ENCODE data around the gene ALMS1. TPM values are rescaled to one million over a fixed set of nuclear protein-coding genes. Genes with fewer than 3 reads are reported as not detected.

Gene ALMS1
- total and polyA plus RNA-seq, 2 of the 4 experiments (the other 2 are of a cell fraction), result 20.8 to 52.8 TPM

GRCh38 chr2:73516033-73516432 lies 130.4 kb downstream of the ALMS1 start:
- no peak overlapping the region for H2BK20ac ChIP-seq (ENCODE audit: low read depth, low read length)
- no peak overlapping the region for H3K27ac ChIP-seq (ENCODE audit: insufficient read depth, low read length)
- no peak overlapping the region for H3K23ac ChIP-seq (ENCODE audit: low read depth, low read length)
- WGBS, 2 experiments (ENCODE audit: extremely low coverage in 2 of 2, insufficient read length in 1 of 2), result no CpG with 5 or more reads among the region's 1 CpG
- no peaks in the 10 kb centered on the region for H3K36me3 ChIP-seq (ENCODE audit: control insufficient read depth, insufficient read depth, low read length)
- H3K14ac ChIP-seq (replicated peaks; ENCODE audit: low read depth, low read length), result no peak overlapping the region
- H2AK9ac ChIP-seq (replicated peaks; ENCODE audit: low read depth, low read length, poor library complexity), result no peak overlapping the region
- no peak overlapping the region for H3K4me3 ChIP-seq (ENCODE audit: insufficient read depth, low read depth, low read length)
- no peak overlapping the region for H2AFZ ChIP-seq (replicated peaks; ENCODE audit: low read length, poor library complexity)
- H3K27me3 ChIP-seq (ENCODE audit: control insufficient read depth, insufficient read depth, low read length), result no peaks in the 10 kb centered on the region
- H4K20me1 ChIP-seq (ENCODE audit: insufficient read depth, low read length), result no peaks in the 10 kb centered on the region
- POLR2A ChIA-PET (ENCODE audit: unreplicated experiment), result no interaction called here
- H4K5ac ChIP-seq (ENCODE audit: low read depth, low read length), result no peak overlapping the region
- no peak overlapping the region for H3K18ac ChIP-seq (ENCODE audit: low read depth, low read length)
- H4K91ac ChIP-seq (ENCODE audit: insufficient read depth, low read depth, low read length), result no peak overlapping the region
- H2BK5ac ChIP-seq (ENCODE audit: low read depth, low read length, poor library complexity, severe bottlenecking), result no peak overlapping the region
- no peak overlapping the region for H2BK15ac ChIP-seq (ENCODE audit: low read depth, low read length)
- TF ChIP-seq RAD21 (IDR thresholded peaks at IDR 0.05; ENCODE audit: low read length) (no peak), BHLHE40 (IDR thresholded peaks at IDR 0.05; ENCODE audit: low read depth, low read length) (no peak), MAFK (IDR thresholded peaks at IDR 0.05; ENCODE audit: low read depth, low read length) (no peak), CHD1 (IDR thresholded peaks at IDR 0.05; ENCODE audit: low read depth, low read length) (no peak), NFE2L2 (IDR thresholded peaks at IDR 0.05; ENCODE audit: low read depth, low read length) (no peak), SMC3 (IDR thresholded peaks at IDR 0.05; ENCODE audit: low read depth, low read length) (no peak), RFX5 (IDR thresholded peaks at IDR 0.05; ENCODE audit: low read depth, low read length) (no peak), CEBPB (IDR thresholded peaks at IDR 0.05; ENCODE audit: low read depth, low read length) (no peak), MAZ (IDR thresholded peaks at IDR 0.05; ENCODE audit: borderline replicate concordance, low read depth, low read length) (no peak), RCOR1 (IDR thresholded peaks at IDR 0.05; ENCODE audit: insufficient replicate concordance, low read length) (no peak), POLR2A (IDR thresholded peaks at IDR 0.05; ENCODE audit: low read depth, low read length) (no peak), FOS (IDR thresholded peaks at IDR 0.05; ENCODE audit: low read depth, low read length) (no peak), USF2 (IDR thresholded peaks at IDR 0.05; ENCODE audit: low read depth, low read length) (no peak), MXI1 (IDR thresholded peaks at IDR 0.05; ENCODE audit: borderline replicate concordance, low read depth, low read length) (no peak)
- TF ChIP-seq, protein P1, sequence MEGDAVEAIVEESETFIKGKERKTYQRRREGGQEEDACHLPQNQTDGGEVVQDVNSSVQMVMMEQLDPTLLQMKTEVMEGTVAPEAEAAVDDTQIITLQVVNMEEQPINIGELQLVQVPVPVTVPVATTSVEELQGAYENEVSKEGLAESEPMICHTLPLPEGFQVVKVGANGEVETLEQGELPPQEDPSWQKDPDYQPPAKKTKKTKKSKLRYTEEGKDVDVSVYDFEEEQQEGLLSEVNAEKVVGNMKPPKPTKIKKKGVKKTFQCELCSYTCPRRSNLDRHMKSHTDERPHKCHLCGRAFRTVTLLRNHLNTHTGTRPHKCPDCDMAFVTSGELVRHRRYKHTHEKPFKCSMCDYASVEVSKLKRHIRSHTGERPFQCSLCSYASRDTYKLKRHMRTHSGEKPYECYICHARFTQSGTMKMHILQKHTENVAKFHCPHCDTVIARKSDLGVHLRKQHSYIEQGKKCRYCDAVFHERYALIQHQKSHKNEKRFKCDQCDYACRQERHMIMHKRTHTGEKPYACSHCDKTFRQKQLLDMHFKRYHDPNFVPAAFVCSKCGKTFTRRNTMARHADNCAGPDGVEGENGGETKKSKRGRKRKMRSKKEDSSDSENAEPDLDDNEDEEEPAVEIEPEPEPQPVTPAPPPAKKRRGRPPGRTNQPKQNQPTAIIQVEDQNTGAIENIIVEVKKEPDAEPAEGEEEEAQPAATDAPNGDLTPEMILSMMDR (conservative IDR thresholded peaks at IDR 0.05; ENCODE audit: low read depth, low read length), result no peak
- TF ChIP-seq, protein P2, sequence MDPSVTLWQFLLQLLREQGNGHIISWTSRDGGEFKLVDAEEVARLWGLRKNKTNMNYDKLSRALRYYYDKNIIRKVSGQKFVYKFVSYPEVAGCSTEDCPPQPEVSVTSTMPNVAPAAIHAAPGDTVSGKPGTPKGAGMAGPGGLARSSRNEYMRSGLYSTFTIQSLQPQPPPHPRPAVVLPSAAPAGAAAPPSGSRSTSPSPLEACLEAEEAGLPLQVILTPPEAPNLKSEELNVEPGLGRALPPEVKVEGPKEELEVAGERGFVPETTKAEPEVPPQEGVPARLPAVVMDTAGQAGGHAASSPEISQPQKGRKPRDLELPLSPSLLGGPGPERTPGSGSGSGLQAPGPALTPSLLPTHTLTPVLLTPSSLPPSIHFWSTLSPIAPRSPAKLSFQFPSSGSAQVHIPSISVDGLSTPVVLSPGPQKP (IDR thresholded peaks at IDR 0.05; ENCODE audit: borderline replicate concordance, low read depth, low read length), result no peak
- H3K9me1 ChIP-seq (ENCODE audit: insufficient read depth, low read length), result 0 out of 2 replicates have a peak, but pooled peaks cover 4% of the 10 kb centered on the region
- no peak overlapping the region for H3K9ac ChIP-seq (ENCODE audit: low read depth, low read length)
- no peak overlapping the region for H3K4me2 ChIP-seq (ENCODE audit: low read depth, low read length)
- no peak overlapping the region for H2AK5ac ChIP-seq (ENCODE audit: low read depth, low read length)
- intact Hi-C loops (cut with micrococcal nuclease) (no loop called here), in situ Hi-C loops (cut with MboI; ENCODE audit: low sequenced_read_pairs) (loop anchor here (25.0 kb wide), 1 partner anchor 104 kb away; no protein-coding TSS in a partner anchor), dilution Hi-C loops (cut with HindIII; ENCODE audit: low sequenced_read_pairs, unreplicated experiment) (no loop called here)
- H3K56ac ChIP-seq (ENCODE audit: extremely low read depth, insufficient read depth, low read length), result no peak overlapping the region
- H2BK120ac ChIP-seq (ENCODE audit: low read depth, low read length), result no peak overlapping the region
- no peaks in the 10 kb centered on the region for H3K79me1 ChIP-seq (ENCODE audit: low read depth in 1 of 2, low read length in 2 of 2)
- CTCF ChIA-PET, result no interaction called here
- ATAC-seq (ENCODE audit: low read depth) (no peak), DNase-seq (peak; percentile 12)
- H3K9me3 ChIP-seq (ENCODE audit: control insufficient read depth, insufficient read depth, low read length), result no peaks in the 10 kb centered on the region
- BruUV-seq (replicated peaks), result no TSS peak
- no peak overlapping the region for H4K8ac ChIP-seq (ENCODE audit: low read depth in 2 of 2, low read length in 2 of 2)
- no peak overlapping the region for H3K4ac ChIP-seq (ENCODE audit: low read depth, low read length)
- H3K4me1 ChIP-seq (ENCODE audit: control insufficient read depth, insufficient read depth, low read length), result no peaks in the 10 kb centered on the region

Data from IMR-90 (cell line).